Fibroblast of lung (primary cell): Measurements from ENCODE around the gene BATF3.

Source experiments
- EZH2 ChIP-seq: IDR thresholded peaks from 2 replicates; pipeline ENCODE4 v1.5.1; 2012; ENCODE audit warnings: low read length, control low read depth, mild to moderate bottlenecking; ENCODE audit errors: missing control alignments
- TF ChIP-seq, protein P1 (sequence below), 2 donors: IDR thresholded peaks in 1 of 2; conservative IDR thresholded peaks in 1 of 2; 1 replicate in 1 of 2; 2 replicates in 1 of 2; pipeline ENCODE4 v1.5.1; 2011 to 2012; ENCODE audit warnings: low read length in 2 of 2, control low read depth in 1 of 2, inconsistent platforms in 1 of 2, low read depth in 1 of 2, mild to moderate bottlenecking in 1 of 2

DNA sequence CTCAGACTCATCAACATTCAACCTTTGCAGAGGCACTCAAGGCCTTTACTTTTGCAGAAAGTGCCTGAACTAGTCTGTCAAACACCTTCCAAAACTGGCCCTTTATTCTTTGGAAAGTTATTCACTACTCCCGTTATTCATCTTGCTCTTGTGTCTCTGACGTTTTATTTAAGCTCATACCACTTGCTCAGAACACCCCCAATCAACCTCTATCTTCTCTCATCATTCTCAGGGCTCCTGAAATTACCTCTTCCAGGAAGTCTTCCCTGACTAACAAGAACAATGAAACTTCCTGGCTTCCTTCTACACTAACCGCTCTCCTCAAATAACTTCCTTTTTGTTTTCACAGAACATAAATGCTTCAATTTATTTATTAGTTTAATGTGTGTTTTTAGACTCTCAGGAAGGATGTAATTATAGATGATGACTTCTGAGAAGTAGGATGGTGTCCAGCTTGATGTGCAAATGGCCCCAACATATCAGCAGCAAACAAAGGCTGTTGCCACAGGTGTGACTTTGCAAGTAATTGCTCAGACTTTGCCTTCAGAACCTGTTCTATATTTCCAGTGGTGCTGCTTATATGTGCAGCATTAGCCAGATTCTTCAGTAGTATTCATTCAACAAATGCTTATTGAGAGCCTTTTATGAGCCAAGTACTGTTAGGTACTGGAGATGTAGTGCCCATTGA, 22.8 kb upstream of the BATF3 start:
- TF ChIP-seq, protein P1, sequence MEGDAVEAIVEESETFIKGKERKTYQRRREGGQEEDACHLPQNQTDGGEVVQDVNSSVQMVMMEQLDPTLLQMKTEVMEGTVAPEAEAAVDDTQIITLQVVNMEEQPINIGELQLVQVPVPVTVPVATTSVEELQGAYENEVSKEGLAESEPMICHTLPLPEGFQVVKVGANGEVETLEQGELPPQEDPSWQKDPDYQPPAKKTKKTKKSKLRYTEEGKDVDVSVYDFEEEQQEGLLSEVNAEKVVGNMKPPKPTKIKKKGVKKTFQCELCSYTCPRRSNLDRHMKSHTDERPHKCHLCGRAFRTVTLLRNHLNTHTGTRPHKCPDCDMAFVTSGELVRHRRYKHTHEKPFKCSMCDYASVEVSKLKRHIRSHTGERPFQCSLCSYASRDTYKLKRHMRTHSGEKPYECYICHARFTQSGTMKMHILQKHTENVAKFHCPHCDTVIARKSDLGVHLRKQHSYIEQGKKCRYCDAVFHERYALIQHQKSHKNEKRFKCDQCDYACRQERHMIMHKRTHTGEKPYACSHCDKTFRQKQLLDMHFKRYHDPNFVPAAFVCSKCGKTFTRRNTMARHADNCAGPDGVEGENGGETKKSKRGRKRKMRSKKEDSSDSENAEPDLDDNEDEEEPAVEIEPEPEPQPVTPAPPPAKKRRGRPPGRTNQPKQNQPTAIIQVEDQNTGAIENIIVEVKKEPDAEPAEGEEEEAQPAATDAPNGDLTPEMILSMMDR (conservative IDR thresholded peaks at IDR 0.05 in 1 of 2, IDR thresholded peaks at IDR 0.05 in 1 of 2; ENCODE audit: low read depth in 1 of 2, low read length in 2 of 2) = no peak
- no peak for TF ChIP-seq EZH2
